ENCODE results near the gene KCND3.

KCND3 gene

GRCh38 chr1:111762332-111762731 is 227.1 kb downstream of the KCND3 start:
- Histone ChIP-seq H3K79me2 (ENCODE audit: control insufficient read depth, low read length) (peaks cover 46% of the 10 kb centered on the region), H4K20me1 (ENCODE audit: control insufficient read depth, insufficient read depth, low read depth, low read length) (peaks cover 4% of the 10 kb centered on the region; the same call in 1 of the 2 replicates), H3F3A (ENCODE audit: control insufficient read depth, insufficient read depth) (no peaks in the 10 kb centered on the region), H3K4me1 (ENCODE audit: control insufficient read depth, low read length) (peaks cover 5% of the 10 kb centered on the region), H3K9me3 (ENCODE audit: control insufficient read depth, insufficient read depth, low read length) (no peaks in the 10 kb centered on the region), H3K4me2 (ENCODE audit: low read length) (no peak overlapping the region), H3K4me3 (ENCODE audit: low read length) (no peak overlapping the region), H3K9me2 (replicated peaks; ENCODE audit: control insufficient read depth, low read length) (no peaks in the 10 kb centered on the region), H3K27me3 (ENCODE audit: control insufficient read depth, low read length) (no peaks in the 10 kb centered on the region), H3K36me3 (ENCODE audit: control insufficient read depth, low read length) (peaks cover 94% of the 10 kb centered on the region), H3K27ac (ENCODE audit: low read depth, low read length) (no peak overlapping the region)
- TF ChIP-seq CTCF (IDR thresholded peaks at IDR 0.05; ENCODE audit: low read depth, low read length, poor library complexity, severe bottlenecking) (no peak), EZH2phosphoT487 (IDR thresholded peaks at IDR 0.05; ENCODE audit: borderline replicate concordance, low read length) (no peak)

GRCh38 chr1:111761717-111762116 is 227.8 kb downstream of the KCND3 start:
- Histone ChIP-seq H3K27ac (ENCODE audit: low read depth, low read length) (no peak overlapping the region), H3K9me3 (ENCODE audit: control insufficient read depth, insufficient read depth, low read length) (no peaks in the 10 kb centered on the region), H3K36me3 (ENCODE audit: control insufficient read depth, low read length) (peaks cover 95% of the 10 kb centered on the region), H3K9me2 (replicated peaks; ENCODE audit: control insufficient read depth, low read length) (no peaks in the 10 kb centered on the region), H3K79me2 (ENCODE audit: control insufficient read depth, low read length) (peaks cover 47% of the 10 kb centered on the region), H3K27me3 (ENCODE audit: control insufficient read depth, low read length) (no peaks in the 10 kb centered on the region), H3F3A (ENCODE audit: control insufficient read depth, insufficient read depth) (no peaks in the 10 kb centered on the region), H4K20me1 (ENCODE audit: control insufficient read depth, insufficient read depth, low read depth, low read length) (peaks cover 9% of the 10 kb centered on the region; the same call in 1 of the 2 replicates), H3K4me1 (ENCODE audit: control insufficient read depth, low read length) (peaks cover 12% of the 10 kb centered on the region), H3K4me3 (ENCODE audit: low read length) (no peak overlapping the region), H3K4me2 (ENCODE audit: low read length) (no peak overlapping the region)
- TF ChIP-seq EZH2phosphoT487 (IDR thresholded peaks at IDR 0.05; ENCODE audit: borderline replicate concordance, low read length) (no peak), CTCF (IDR thresholded peaks at IDR 0.05; ENCODE audit: low read depth, low read length, poor library complexity, severe bottlenecking) (no peak)

GRCh38 chr1:111758373-111758772 is 231.1 kb downstream of the KCND3 start:
- no peak for TF ChIP-seq EZH2phosphoT487 (IDR thresholded peaks at IDR 0.05; ENCODE audit: borderline replicate concordance, low read length)
- no peak for TF ChIP-seq CTCF (IDR thresholded peaks at IDR 0.05; ENCODE audit: low read depth, low read length, poor library complexity, severe bottlenecking)
- no peaks in the 10 kb centered on the region for H3K9me2 ChIP-seq (replicated peaks; ENCODE audit: control insufficient read depth, low read length)
- peaks cover 70% of the 10 kb centered on the region for H3K36me3 ChIP-seq (ENCODE audit: control insufficient read depth, low read length)
- peaks cover 58% of the 10 kb centered on the region for H3K79me2 ChIP-seq (ENCODE audit: control insufficient read depth, low read length)
- no peak overlapping the region for H3K27ac ChIP-seq (ENCODE audit: low read depth, low read length)
- H4K20me1 ChIP-seq (ENCODE audit: control insufficient read depth, insufficient read depth, low read depth, low read length) = peaks cover 12% of the 10 kb centered on the region; the same call in 1 of the 2 replicates
- H3K9me3 ChIP-seq (ENCODE audit: control insufficient read depth, insufficient read depth, low read length) = no peaks in the 10 kb centered on the region
- H3K4me1 ChIP-seq (ENCODE audit: control insufficient read depth, low read length) = peaks cover 24% of the 10 kb centered on the region
- no peak overlapping the region for H3K4me2 ChIP-seq (ENCODE audit: low read length)
- no peaks in the 10 kb centered on the region; the same call in 1 of the 2 replicates for H3F3A ChIP-seq (ENCODE audit: control insufficient read depth, insufficient read depth)
- no peak overlapping the region for H3K4me3 ChIP-seq (ENCODE audit: low read length)
- H3K27me3 ChIP-seq (ENCODE audit: control insufficient read depth, low read length) = no peaks in the 10 kb centered on the region
